ENCODE measurements around the gene LAMA5. TPM values are rescaled to one million over a fixed set of nuclear protein-coding genes. Genes with fewer than 3 reads are reported as not detected.

The LAMA5 gene
- total RNA-seq, 1 donor, result 11.1 TPM

DNA sequence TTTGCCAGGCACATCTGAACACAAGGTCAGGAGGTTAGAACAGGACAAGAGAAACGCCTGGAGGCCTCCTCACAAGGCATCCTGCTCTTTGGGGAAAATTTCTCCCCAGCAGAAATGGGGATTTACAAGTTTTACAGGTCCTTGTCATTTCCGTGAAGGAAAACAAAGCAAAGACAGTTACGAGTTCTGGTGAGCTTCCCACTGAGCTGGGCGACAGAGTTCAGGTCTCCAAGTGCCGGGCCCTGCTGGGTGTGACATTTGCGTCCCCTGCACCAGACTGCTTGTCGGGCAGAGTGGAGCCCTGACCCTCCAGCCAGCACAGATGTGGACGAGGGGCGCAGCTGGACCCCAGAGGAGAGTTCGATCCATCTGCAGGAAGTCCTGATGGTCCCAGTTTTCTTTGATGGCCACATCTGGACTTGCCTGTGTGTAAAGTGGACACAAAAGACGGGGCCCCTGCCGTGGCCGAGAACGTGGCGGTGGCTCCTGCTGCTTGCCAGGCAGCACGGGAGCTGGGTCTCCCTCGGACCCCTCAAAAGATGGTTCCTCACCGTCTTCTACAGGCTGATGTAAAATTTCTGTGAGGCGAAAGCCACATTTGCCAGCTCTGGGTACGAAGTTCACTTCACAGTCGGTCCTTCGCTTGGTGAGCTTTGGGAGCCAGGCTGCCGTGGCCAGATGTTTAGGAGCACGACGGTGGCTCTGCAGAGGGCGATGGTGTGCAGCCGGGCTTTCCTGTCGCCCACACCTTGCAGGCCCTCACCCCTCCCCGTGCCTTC, 69.5 kb downstream of the LAMA5 start:
- TF ChIP-seq, protein P1, sequence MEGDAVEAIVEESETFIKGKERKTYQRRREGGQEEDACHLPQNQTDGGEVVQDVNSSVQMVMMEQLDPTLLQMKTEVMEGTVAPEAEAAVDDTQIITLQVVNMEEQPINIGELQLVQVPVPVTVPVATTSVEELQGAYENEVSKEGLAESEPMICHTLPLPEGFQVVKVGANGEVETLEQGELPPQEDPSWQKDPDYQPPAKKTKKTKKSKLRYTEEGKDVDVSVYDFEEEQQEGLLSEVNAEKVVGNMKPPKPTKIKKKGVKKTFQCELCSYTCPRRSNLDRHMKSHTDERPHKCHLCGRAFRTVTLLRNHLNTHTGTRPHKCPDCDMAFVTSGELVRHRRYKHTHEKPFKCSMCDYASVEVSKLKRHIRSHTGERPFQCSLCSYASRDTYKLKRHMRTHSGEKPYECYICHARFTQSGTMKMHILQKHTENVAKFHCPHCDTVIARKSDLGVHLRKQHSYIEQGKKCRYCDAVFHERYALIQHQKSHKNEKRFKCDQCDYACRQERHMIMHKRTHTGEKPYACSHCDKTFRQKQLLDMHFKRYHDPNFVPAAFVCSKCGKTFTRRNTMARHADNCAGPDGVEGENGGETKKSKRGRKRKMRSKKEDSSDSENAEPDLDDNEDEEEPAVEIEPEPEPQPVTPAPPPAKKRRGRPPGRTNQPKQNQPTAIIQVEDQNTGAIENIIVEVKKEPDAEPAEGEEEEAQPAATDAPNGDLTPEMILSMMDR (IDR thresholded peaks at IDR 0.05; ENCODE audit: insufficient read depth, low read length), result no peak
- no peak for DNase-seq (ENCODE audit: low read depth)
- no peak overlapping the region for H3K4me3 ChIP-seq (ENCODE audit: low read depth, low read length)

DNA sequence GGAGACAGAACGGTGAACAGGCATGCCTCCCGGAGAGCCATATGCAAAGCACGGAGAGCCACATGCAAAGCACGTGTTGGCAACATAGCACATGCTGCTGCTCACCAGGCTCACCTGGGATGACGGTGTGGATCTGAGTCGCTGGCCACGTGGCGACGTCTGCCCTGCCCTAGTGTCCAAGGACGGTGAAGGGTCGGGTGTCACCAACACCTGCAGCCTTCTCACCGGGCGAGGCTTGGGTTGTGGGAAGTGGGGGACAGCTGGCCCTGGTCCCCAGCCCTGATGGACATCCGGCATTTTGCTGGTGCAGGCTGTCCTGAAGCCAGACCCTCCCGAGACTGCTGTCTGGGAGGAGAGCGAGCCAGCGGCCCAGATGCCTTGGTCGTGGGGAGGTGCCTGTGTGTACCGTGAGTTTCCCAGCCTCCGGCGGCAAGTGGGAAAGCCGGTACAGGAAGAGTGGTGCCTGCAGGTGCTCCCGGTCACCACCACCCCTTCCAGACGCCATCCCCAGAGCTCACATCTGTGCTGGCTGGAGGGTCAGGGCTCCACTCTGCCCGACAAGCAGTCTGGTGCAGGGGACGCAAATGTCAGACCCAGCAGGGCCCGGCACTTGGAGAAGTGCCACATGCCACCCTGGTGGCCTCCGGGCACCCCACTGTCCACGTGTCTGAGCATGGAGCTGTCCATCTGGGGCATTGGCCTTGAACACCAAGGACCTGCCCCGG, 70.2 kb downstream of the LAMA5 start:
- TF ChIP-seq, protein P1 (IDR thresholded peaks at IDR 0.05; ENCODE audit: insufficient read depth, low read length), result no peak
- no peak for DNase-seq (ENCODE audit: low read depth)
- no peak overlapping the region for H3K4me3 ChIP-seq (ENCODE audit: low read depth, low read length)

DNA sequence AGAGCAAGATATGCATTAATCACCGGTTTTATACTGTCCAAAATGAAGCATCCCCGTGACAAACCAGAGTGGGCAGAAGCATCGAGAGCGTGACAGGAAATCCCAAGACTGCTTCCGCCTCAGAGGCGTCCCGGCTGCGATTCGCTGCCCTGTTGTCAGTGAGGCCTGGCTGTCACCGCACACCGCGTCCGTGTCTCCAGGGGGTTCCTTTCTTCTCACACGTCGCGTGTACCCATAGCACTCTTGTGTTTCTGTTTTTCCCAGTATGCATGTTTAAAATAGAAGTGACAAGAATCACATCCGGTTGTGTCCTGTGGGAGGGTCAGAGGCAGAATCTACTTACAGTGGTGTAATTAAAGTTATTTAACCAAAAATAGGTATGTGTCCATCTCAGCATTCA, 72.6 kb downstream of the LAMA5 start:
- TF ChIP-seq, protein P1 (IDR thresholded peaks at IDR 0.05; ENCODE audit: insufficient read depth, low read length), result no peak
- no peak for DNase-seq (ENCODE audit: low read depth)
- no peak overlapping the region for H3K4me3 ChIP-seq (ENCODE audit: low read depth, low read length)

DNA sequence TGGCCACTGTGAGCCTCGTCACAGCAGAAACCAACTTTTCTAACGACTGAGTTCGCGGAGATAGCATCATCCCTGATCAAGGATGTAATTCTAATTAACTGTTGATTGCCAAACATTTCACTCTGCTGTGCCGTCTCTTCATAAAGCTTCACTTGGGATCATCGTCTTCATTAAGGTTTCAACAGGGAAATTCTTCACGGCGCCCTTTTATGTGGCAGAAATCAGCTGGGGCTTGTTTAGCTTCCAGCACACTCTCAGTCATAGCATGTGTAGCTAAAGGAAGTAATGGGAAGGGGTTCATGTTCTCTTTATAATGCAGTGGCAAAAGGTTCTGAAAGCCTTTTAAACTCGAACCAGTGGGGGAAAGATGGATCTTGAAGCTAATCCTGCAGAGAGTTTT, 73.2 kb downstream of the LAMA5 start:
- H3K4me3 ChIP-seq (ENCODE audit: low read depth, low read length), result no peak overlapping the region
- TF ChIP-seq, protein P1 (IDR thresholded peaks at IDR 0.05; ENCODE audit: insufficient read depth, low read length), result no peak
- no peak for DNase-seq (ENCODE audit: low read depth)

DNA sequence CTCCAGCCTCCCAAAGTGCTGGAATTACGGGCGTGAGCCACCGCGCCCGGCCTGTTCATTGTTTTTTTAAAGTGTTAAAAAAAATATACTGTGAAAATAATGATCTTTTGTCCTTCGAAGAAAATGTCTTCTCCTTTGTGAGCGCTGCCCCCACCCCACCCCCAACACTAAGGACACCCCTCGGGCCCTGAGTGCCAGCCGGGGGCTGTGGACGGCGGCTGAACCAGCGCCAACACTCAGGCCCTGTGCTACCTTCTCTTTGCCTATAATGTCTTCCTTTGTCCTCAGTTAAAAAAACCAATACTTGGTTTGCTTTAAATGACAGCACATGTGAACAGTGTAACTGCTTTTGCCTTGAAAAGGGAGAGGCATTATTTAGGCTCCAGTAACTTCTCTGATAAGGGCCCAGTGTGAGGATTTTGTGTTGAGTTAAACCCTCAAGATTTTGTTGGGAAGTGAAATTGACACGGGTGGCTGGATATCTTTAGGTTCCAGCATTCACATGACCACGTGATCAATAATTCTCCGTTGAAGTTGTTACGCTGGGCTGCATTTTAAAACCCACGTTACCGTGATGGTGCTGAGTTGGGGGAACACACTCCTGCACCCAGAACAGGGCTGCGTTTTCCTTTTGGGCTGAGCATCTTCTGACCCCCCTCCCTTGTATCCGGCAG, 73.9 kb downstream of the LAMA5 start:
- no peak overlapping the region for H3K4me3 ChIP-seq (ENCODE audit: low read depth, low read length)
- no peak for DNase-seq (ENCODE audit: low read depth)
- TF ChIP-seq, protein P1 (IDR thresholded peaks at IDR 0.05; ENCODE audit: insufficient read depth, low read length), result no peak

DNA sequence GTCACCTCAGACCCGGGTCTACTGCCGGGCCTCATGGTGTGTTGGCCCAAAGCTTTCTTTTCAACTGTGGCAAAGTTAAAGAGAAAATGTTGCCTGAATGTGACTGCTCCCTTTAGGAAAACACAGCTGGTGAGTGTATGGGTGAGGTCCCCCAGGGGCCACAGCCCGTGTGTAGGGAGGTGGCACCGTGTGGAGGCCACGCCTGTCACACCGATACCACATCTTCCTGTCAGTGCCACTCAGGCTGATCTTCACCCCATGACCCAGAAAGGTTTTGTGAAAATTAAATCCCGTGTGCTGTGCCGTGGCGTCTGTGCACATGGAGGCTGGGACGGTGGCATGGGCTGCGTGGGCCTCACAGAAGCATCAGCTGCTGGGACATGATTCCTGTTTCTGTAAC, 75.0 kb downstream of the LAMA5 start:
- no peak overlapping the region for H3K4me3 ChIP-seq (ENCODE audit: low read depth, low read length)
- no peak for DNase-seq (ENCODE audit: low read depth)
- TF ChIP-seq, protein P1 (IDR thresholded peaks at IDR 0.05; ENCODE audit: insufficient read depth, low read length), result no peak

Data from fibroblast of the aortic adventitia (primary cell).